ENCODE data around the gene SLC10A2.
"Not testable (repeated sequence)": the region's sequence is repeated elsewhere in the genome, so short reads cannot be mapped to it uniquely, and the experiment has no call there.

The SLC10A2 gene

GRCh38 chr13:103101500-103101899 lies 35.3 kb upstream of the SLC10A2 start:
- no peaks in the 10 kb centered on the region for H3K36me3 ChIP-seq

GRCh38 chr13:103100830-103101229 lies 34.6 kb upstream of the SLC10A2 start:
- no peaks in the 10 kb centered on the region for H3K4me1 ChIP-seq (ENCODE audit: control insufficient read depth in 1 of 2, insufficient read depth in 1 of 2, low read depth in 1 of 2, low read length in 1 of 2)
- H3K27me3 ChIP-seq, result no peaks in the 10 kb centered on the region
- no peak overlapping the region for H3K27ac ChIP-seq
- H3K36me3 ChIP-seq, result no peaks in the 10 kb centered on the region
- H3K4me3 ChIP-seq (ENCODE audit: low read depth in 1 of 2, low read length in 1 of 2), result no peak overlapping the region
- no peaks in the 10 kb centered on the region for H3K9me3 ChIP-seq
- no peak for TF ChIP-seq CTCF (IDR thresholded peaks at IDR 0.05)

More at GRCh38 chr13:103101500-103101899, 35.3 kb upstream of the SLC10A2 start:
- no peak overlapping the region for H3K27ac ChIP-seq
- no peak for TF ChIP-seq CTCF (IDR thresholded peaks at IDR 0.05)
- no peaks in the 10 kb centered on the region for H3K9me3 ChIP-seq
- H3K4me3 ChIP-seq (ENCODE audit: low read depth in 1 of 2, low read length in 1 of 2), result no peak overlapping the region
- H3K4me1 ChIP-seq (ENCODE audit: control insufficient read depth in 1 of 2, insufficient read depth in 1 of 2, low read depth in 1 of 2, low read length in 1 of 2), result no peaks in the 10 kb centered on the region
- H3K27me3 ChIP-seq, result no peaks in the 10 kb centered on the region

DNA sequence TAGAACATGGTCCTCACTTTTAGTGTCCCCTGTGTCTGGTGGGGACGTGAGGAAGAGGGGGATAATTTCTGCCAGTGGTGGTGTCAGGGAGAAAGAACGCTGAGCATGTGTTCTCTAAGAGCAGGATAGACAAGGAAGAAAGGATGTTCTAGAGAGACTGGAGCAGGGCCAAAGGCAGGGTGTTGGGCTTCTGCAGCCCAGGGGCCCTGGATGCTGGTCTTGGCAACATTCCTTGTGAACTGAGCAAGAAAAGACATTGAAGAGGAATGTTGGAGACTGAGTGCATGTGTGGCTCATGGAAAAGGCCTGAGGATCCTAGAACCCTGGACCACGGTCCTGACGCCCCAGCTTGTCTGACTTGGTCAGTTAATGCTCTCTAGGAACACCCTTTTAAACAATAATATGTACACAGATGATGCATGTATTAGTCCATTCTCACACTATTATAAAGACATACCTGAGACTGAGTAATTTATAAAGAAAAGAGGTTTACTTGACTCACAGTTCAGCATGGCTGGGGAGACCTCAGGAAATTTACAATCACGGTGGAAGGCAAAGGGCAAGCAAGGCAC lies 33.6 kb upstream of the SLC10A2 start:
- no peaks in the 10 kb centered on the region for H3K27me3 ChIP-seq
- H3K4me1 ChIP-seq (ENCODE audit: control insufficient read depth in 1 of 2, insufficient read depth in 1 of 2, low read depth in 1 of 2, low read length in 1 of 2), result no peaks in the 10 kb centered on the region
- H3K4me3 ChIP-seq (ENCODE audit: low read depth in 1 of 2, low read length in 1 of 2), result no peak overlapping the region
- no peaks in the 10 kb centered on the region for H3K36me3 ChIP-seq
- H3K9me3 ChIP-seq, result no peaks in the 10 kb centered on the region
- TF ChIP-seq CTCF (IDR thresholded peaks at IDR 0.05), result no peak
- H3K27ac ChIP-seq, result no peak overlapping the region

DNA sequence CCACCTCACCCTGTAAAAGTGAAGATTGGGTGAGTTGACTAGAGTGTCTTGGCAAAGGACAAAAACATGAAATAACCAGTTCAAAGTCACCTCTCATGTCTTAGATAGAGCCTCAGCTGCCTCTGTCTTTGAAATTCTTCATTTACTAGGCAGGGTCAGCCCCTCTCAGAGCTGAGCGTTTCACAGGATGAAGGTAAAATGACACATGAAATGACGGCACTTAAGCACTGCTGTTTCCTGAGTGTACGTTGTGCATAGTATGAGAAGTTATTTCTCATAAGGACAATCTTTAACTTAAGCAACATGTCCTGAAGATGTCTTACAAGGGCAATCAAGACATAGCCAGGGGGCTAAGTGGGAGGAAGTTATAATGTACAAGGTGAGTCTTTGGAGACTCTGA lies 32.3 kb upstream of the SLC10A2 start:
- Histone ChIP-seq H3K36me3 (no peaks in the 10 kb centered on the region), H3K4me3 (ENCODE audit: low read depth in 1 of 2, low read length in 1 of 2) (no peak overlapping the region), H3K27me3 (no peaks in the 10 kb centered on the region), H3K27ac (no peak overlapping the region), H3K9me3 (no peaks in the 10 kb centered on the region), H3K4me1 (ENCODE audit: control insufficient read depth in 1 of 2, insufficient read depth in 1 of 2, low read depth in 1 of 2, low read length in 1 of 2) (no peaks in the 10 kb centered on the region)
- TF ChIP-seq CTCF (IDR thresholded peaks at IDR 0.05), result no peak

DNA sequence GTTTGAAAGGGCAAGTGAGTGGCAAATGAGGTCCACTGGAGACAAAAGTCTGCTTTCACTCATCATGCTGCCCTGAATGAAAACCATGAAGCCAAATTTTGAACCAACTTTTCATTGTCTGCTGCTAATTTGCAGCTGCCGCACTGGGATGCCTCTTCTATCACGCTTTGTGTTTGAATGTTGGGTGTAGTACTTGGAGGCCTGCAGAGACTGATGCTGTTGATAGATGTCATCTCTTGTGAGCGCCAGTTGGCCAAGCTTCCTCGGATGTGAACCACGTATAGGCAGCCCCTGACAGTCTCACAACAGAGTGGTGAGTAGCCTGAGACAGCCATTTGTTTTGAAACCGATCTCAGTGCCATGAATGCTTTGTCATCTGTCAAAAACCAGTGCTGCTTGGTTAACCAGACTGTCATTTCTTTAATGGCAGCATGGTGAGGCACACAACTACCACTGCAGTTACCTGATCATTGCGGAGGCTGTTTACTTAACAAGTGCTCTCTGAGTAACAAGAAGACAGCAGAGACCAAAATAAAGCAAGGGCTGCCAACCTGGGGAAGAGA lies 31.2 kb upstream of the SLC10A2 start:
- Histone ChIP-seq H3K36me3 (no peaks in the 10 kb centered on the region), H3K4me3 (ENCODE audit: low read depth in 1 of 2, low read length in 1 of 2) (no peak overlapping the region), H3K4me1 (ENCODE audit: control insufficient read depth in 1 of 2, insufficient read depth in 1 of 2, low read depth in 1 of 2, low read length in 1 of 2) (no peaks in the 10 kb centered on the region), H3K27me3 (no peaks in the 10 kb centered on the region), H3K9me3 (no peaks in the 10 kb centered on the region), H3K27ac (no peak overlapping the region)
- TF ChIP-seq CTCF (IDR thresholded peaks at IDR 0.05), result no peak

GRCh38 chr13:103093649-103094048 lies 27.4 kb upstream of the SLC10A2 start:
- not testable (repeated sequence) for H3K27ac ChIP-seq; H3K9me3 ChIP-seq; H3K4me3 ChIP-seq (ENCODE audit: low read depth in 1 of 2, low read length in 1 of 2); H3K27me3 ChIP-seq; H3K4me1 ChIP-seq (ENCODE audit: control insufficient read depth in 1 of 2, insufficient read depth in 1 of 2, low read depth in 1 of 2, low read length in 1 of 2); H3K36me3 ChIP-seq

All from neutrophil (primary cell).